DND-41 (cell line): ENCODE data around the gene PPIF.

Experiments
- CTCF ChIP-seq: IDR thresholded peaks from 2 replicates; pipeline ENCODE4 v1.5.1; 2012; ENCODE audit warnings: borderline replicate concordance, low read length, moderate library complexity, mild to moderate bottlenecking; ENCODE audit not compliant: poor library complexity, severe bottlenecking; ENCODE audit errors: extremely low read depth
- EZH2 ChIP-seq: IDR thresholded peaks from 3 replicates; pipeline ENCODE4 v1.6.1; 2012; ENCODE audit warnings: borderline replicate concordance, low read depth, mild to moderate bottlenecking, moderate library complexity, low read length, inconsistent platforms; ENCODE audit not compliant: severe bottlenecking

GRCh38 chr10:79328147-79328701, 19.0 kb upstream of the PPIF start:
- TF ChIP-seq EZH2: no peak
- TF ChIP-seq CTCF: no peak
